Measurements from ENCODE around the gene PHACTR3.

GRCh38 chr20:59673998-59674445, 69.7 kb downstream of the PHACTR3 start:
- no peak for TF ChIP-seq REST (IDR thresholded peaks at IDR 0.05; ENCODE audit: low read depth)
- no peak for TF ChIP-seq EP300 (IDR thresholded peaks at IDR 0.05; ENCODE audit: borderline replicate concordance)
- TF ChIP-seq RAD21 (IDR thresholded peaks at IDR 0.05; ENCODE audit: low read depth) = no peak
- TF ChIP-seq MAX (IDR thresholded peaks at IDR 0.05) = no peak
- TF ChIP-seq ZBTB7A (IDR thresholded peaks at IDR 0.05; ENCODE audit: low read depth) = no peak
- TF ChIP-seq TAF1 (IDR thresholded peaks at IDR 0.05; ENCODE audit: low read depth) = no peak
- no peak for TF ChIP-seq YY1 (IDR thresholded peaks at IDR 0.05; ENCODE audit: low read depth)
- TF ChIP-seq CEBPB (IDR thresholded peaks at IDR 0.05) = no peak
- TF ChIP-seq TCF12 (IDR thresholded peaks at IDR 0.05; ENCODE audit: low read depth) = no peak
- TF ChIP-seq CREB1 (IDR thresholded peaks at IDR 0.05; ENCODE audit: low read depth) = no peak
- TF ChIP-seq FOXM1 (IDR thresholded peaks at IDR 0.05; ENCODE audit: borderline replicate concordance, low read depth) = no peak
- no peak for TF ChIP-seq EGR1 (IDR thresholded peaks at IDR 0.05)

Data from Ishikawa (cell line).